GM19324 (cell line): ENCODE measurements around the gene UNC45B.
"Not testable (repeated sequence)": the region's sequence is repeated elsewhere in the genome, so short reads cannot be mapped to it uniquely, and the experiment has no call there.

Source experiments
- ATAC-seq: cut with Tn5 transposase; IDR thresholded peaks from one replicate; pipeline ENCODE4 v1.9.1; 2021; ENCODE audit warnings: mild to moderate bottlenecking, moderate library complexity; ENCODE audit not compliant: unreplicated experiment, low FRiP score

The UNC45B gene

DNA sequence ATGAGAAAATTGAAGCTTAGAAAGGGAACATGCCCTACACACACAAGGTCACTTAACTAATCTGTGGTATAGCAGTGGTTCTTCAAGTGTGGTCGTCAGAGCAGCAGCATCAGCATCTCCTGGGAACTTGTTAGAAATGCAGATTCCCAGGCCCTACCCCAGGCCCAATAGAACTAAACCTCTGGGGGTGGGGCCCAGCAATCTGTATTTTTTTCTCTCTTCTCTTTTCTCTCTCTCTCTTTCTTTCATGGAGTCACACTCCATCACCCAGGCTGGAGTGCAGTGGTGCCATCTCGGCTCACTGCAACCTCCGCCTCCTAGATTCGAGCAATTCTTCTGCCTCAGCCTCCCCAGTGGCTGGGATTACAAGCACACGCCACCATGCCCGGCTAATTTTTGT lies 9.4 kb upstream of the UNC45B start:
- ATAC-seq, result no peak

DNA sequence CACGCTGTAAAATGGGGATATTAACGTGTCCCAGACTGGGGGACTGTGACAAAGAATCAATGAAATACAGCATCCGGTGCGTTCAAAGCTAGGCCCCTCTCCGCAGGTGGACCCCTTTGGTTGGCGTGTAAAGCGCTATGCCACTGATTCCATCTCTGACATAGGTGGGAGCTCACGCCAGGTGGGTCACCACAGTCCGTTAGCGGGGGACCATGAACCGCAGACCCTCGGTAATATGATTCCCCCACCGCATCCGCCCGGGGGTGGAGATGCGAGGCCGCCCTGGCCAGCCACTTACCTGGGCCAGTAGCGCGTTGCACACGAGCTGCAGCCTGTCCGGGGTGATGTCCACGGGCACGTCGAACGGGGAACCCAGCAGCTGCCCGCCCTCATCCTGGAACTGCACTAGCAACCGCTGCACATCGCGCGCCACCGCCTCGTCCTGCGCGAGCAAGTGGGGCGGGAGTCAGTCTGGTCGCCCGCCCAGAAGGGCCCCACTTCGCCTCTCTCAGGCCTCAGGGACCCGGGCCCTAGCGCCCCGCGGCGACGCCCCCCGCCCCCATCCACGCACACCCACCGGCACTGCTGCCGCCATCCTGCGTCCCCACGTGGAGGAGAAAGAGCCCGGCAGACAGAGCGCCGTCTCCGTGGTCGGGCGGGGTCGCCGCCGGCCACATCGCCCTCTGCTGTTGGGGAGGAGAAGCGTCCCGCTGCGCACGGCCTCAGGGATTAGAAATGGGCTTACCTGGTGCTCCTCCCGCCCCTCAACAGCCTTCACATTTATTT lies 5.7 kb upstream of the UNC45B start, which contains the start of gene NLE1:
NLE1 (minus strand) TSS at position 623 of the 786 bp plus-strand sequence; CDS start at position 595, 28 bp downstream.
- peak; percentile 76 for ATAC-seq

DNA sequence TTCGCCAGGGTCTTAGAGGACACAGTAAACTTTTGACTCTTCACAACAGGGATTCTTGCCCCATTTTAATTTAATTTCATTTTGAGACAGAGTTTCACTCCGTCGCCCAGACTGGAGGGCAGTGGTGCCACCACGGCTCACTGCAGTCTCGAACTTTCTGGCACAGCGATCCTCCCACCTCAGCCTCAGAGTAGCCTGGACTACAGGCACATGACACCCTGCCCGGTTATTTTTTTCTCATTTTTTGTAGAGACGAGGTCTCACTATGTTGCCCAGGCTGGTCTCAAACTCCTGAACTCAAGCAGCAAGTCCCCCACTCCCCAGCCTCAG lies 5.2 kb upstream of the UNC45B start:
- ATAC-seq, result no peak

DNA sequence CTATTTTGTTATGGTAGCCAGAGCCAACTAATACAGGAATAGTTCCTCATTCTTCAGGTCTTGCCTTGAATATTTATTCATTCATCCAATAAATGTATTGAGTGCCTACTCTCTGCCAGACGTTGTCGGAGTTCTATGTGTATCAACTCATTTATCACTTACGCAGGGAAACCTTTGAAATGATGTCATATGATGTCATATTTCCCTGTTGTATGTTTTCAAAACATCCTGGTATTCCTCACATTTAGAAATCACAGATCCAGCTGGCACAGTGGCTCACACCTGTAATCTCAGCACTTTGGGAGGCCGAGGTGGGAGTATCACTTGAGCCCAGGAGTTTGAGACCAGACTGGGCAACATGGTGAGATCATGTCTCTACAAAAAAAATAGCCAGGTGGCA lies 2.8 kb upstream of the UNC45B start:
- no peak for ATAC-seq

DNA sequence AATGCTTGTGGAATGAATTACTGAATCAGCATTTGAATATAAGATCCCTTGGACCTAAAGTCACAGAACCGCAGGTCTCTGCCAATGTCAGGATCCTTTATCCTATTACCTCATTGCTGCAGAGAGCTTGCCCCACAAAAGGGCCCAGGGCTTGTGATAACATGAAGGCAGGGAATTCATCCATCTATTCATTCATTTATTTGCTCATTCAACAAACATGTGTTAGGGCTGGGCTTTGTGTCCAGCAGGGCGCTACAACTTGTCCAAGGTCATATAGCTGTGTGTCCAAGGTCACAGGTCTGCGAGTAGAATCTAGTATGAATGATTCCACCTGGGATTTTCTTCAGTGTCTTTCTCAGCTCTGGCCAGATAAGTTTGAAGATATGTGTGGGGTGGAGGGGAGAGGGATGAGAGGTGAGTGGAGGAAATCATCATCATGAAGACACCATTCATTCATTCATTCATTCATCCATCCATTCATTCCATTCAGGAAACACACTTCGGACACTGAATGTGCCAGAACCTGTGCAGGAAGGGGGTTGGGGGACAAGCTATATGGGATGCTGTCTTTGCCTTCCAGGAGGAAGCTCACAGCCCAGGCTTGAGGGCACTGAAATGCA lies 1.3 kb upstream of the UNC45B start:
- no peak for ATAC-seq

DNA sequence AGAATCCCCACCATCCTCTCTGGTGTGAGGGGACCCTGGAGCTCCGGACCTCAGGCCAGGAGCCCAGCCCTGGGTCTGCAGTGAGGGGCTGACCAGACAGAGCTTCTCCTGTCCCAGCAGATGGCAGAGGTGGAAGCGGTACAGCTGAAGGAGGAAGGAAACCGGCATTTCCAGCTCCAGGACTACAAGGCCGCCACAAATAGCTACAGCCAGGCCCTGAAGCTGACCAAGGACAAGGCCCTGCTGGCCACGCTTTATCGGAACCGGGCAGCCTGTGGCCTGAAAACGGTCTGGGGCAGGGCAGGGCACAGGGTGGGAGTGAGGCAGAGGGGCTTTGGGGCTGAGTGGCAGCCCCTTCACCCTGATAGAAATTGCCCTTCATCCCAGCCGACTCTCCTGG lies 527 bp downstream of the UNC45B start:
- no peak for ATAC-seq

DNA sequence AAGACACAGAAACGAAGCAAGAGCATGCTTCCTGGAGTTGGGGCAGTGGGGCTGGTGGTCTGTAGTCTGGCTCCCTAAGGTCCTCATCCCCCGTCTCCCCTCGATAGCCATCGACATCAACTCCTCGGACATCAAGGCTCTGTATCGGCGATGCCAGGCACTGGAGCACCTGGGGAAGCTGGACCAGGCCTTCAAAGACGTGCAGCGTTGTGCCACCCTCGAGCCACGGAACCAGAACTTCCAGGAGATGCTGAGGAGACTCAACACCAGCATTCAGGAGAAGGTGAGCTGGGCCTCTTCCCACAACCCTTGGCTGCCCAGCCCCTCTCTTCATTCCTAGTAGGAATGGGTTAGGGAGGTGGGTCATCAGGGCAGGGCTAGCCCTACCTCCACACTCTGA lies 2.3 kb downstream of the UNC45B start:
- ATAC-seq, result no peak

DNA sequence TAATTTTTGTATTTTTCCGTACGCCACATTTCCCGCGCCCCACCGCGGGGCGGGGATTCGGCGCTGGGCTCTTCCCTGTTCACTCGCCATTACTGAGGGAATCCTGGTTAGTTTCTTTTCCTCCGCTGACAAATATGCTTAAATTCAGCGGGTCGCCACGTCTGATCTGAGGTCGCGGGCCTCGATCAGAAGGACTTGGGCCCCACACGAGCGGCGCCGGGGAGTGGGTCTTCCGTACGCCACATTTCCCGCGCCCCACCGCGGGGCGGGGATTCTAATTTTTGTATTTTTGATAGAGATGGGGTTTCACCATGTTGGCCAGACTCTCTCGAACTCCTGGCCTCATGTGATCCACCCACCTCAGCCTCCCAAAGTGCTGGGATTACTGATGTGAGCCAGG lies 3.5 kb downstream of the UNC45B start:
- ATAC-seq, result not testable (repeated sequence)

DNA sequence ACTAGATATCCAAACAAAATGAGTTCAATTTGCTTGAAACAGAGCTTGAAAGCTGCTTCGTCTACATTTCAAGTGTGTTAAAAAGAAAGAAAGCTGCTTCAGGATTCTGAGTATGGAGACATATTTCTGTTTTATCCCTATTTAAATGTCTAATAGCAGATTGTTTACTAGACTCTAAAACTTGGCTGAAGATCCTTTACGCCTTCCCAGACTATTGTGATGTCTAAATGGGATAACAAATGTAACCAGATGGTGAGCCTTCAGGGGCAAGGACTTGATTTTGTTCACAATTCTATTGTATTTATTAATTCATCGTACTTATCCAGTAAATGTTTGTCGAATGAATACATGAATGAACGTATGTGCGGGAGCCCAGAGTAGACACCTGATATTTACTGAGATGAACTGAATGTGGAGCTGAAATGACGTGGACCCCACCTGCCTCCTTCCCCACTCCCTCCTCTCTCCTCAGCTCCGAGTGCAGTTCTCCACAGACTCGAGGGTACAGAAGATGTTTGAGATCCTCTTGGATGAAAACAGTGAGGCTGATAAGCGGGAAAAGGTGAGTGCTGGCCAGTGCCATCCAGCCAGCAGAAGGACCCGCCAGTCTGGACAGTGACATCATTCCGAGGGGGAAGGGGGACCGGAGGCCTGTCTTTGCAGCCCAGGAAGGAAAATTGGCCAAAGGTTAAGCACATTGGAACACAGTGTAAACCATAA lies 5.0 kb downstream of the UNC45B start:
- no peak for ATAC-seq

DNA sequence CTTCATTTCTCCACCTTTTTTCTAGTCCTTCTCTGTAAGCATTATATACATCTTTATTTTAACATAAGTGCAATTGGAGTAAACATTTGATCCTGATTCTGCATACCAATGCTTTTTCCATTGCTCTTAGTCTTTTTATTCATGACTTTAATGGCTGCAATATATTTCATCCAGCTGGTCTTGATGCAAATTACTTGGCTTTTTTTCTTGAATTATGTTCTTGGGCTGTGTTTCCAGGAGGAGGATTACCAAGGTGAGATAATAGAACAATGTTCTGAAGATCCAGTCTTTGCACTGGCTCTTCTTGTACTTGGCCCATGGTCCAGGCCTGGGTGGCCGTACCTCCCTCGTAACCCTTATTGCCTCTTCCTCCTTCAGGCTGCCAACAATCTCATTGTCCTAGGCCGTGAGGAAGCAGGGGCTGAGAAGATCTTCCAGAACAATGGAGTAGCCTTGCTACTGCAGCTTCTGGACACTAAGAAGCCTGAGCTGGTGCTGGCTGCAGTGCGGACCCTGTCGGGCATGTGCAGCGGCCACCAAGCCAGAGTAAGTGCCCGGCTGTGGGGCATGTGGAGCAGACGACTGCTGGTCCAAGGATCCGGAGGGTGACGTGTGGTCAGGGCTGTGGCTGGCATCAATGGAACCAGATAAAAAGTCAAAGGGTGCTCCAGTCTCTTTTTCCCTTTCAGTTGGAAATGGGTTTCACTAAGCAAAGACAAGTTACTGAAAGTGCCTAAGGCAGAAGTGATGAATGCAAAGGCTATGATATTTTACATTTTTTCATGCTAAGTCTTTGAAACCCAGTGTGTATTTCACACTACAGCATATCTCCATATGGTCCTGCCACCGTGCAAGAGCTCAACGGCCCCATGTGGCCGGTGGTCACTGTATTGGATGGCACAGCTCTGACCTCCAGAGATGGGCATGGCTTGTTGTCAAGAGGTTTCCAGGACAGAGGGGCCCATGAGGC lies 6.9 kb downstream of the UNC45B start:
- no peak for ATAC-seq

DNA sequence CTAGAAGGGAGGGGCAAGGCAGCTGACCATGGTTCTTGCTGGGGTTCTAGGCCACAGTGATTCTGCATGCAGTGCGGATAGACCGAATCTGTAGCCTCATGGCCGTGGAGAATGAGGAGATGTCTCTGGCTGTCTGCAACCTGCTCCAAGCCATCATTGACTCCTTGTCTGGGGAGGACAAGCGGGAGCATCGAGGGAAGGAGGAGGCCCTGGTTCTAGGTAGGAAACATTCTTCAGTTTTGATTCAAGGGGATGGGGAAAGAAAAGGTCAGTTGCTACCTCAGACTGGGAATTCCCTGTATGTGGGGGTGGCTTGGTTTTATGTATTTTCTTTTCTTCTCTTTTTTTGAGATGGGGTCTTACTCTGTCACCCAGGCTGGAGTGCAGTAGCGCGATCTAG lies 7.6 kb downstream of the UNC45B start:
- ATAC-seq, result no peak

DNA sequence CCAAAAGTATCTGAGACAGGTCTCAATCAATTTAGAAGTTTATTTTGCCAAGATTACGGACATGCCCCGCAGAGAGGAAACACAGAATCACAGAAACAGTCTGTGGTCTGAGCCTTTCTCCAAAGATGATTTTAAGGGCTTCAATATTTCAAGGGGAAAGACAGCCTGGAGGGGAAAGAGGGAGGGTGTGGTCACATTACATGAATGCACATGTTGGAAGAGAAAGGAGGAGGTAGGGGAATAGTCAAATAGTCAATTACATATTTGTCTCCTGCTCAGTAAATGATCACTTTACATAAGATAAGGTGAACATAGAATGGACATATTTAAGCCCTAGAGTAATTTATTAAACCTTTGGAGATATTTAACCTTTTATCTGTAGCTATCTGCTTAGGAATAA lies 12.3 kb downstream of the UNC45B start:
- no peak for ATAC-seq

DNA sequence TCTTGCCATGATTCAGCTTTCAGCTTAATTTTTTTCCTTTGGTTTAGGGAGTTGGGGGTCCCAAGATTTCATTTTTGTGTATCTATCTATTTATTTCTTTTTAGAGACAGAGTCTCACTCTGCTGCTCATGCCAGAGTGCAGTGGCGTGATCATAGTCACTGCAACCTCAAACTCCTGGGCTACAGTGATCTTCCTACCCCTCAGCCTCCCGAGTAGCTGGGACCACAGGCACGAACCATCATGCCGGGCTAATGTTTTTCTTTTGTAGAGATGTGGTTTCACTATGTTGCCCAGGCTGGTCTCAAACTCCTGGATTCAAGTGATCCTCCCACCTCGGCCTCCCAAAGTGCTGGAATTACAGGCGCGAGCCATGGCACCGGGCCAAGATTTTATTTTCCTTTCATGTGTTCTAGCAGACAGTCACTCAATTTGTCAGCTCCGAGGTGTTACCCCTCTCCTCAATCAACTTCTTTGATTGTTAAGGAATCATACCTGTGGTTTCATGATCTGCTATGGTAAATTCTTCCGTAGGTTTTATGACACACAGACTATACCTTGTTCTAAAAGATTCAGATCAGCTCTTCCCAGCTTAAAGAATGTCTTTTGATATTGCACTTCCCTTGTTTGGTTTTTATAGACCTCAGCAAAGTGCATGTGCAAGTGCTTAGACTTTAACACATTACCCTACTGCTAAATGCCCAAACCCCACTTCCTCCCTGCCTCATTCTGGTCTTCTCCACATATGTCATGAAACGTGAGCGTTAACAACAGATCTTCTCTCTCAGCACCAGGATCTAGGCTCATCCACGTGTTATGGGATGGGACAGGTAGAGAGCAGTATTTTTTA lies 13.0 kb downstream of the UNC45B start:
- no peak for ATAC-seq

DNA sequence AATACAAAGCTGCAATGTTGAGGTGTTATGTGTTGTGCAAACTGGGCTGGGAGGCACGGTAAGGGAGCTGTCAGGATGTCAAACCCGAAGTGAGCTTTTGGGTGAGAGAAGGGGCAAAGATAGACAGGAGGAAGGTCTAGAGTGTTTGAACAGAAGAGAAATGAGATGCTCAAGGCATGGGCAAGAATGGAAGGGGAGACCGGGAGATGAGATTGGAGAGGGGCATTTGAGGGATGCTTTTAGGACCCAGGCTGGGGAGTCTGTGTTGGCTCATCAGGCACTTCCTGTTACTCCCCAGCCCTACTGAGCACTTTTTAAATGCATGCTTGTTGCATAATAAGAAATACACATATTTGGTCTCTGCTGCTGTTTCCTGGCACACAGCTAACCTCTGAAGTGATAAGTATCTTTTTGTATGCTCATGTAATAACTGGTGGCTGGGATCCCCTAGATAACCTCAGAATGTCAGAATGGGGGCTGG lies 13.7 kb downstream of the UNC45B start:
- ATAC-seq, result no peak

DNA sequence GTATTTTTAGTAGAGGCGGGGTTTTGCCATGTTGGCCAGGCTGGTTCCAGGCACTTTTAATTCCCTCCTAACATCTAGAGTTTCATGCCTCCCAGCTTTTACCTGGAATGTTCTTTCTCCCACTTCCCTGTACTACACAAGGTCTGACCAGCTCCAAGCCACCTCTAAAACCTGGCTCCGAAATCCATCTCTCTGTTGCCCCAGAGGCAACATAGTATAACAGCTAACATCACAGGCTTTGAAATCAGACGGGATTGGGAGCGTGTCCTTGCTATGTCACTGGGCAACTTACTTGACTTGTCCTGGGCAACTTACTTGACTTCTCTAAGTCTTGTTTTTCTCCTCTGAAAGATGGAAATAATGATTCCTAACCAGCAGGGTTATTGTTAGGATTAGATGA lies 15.1 kb downstream of the UNC45B start:
- ATAC-seq, result no peak

DNA sequence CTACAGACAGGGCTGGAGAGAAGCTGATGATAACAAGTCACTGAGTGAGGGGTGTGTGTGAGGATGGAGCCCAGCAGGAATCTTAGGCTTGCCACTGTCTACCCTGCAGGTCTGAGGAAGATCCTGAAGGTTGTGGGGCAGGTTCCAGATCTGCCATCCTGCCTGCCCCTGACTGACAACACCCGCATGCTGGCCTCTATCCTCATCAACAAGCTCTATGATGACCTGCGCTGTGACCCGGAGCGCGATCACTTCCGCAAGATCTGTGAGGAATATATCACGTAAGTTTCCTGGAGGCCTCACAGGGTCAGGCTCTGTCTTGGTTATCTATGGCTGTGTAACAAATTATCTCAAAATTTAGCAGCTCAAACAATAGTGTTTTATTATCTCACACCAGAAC lies 16.3 kb downstream of the UNC45B start:
- ATAC-seq, result no peak

DNA sequence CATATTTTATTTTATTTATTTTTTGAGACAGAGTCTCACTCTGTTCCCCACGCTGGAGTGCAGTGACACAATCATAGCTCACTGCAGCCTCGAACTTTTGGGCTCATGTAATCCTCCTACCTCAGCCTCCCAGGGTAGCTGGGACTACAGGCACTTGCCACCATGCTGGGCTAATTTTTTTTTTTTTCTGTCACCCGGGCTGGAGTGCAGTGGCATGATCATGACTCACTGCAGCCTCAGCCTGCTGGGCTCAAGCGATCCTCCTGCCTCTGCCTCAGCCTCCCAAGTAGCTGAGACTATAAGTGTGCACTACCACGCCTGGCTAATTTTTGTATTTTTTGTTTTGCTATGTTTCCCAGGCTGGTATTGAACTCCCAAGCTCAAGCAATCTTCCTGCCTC lies 17.1 kb downstream of the UNC45B start:
- ATAC-seq, result no peak

DNA sequence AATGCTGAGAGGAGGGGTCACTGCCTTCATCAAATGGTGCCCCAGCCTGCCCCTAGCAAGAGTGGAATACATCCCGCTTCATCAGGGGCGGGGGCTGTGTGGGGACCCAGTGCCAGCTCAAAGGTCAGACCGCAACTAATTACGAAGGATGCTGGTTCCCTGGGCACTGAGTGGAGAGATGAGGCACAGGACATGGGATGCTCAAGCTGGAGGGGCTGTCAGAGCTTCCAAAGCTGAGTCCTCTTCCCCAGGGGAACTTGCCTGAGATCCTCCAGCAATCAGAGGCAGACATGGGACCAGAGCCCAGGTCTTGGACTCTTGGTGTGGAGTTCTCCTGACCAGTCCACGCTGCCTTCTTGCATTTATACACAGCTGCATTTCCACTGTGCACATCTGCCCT lies 18.9 kb downstream of the UNC45B start:
- no peak for ATAC-seq

DNA sequence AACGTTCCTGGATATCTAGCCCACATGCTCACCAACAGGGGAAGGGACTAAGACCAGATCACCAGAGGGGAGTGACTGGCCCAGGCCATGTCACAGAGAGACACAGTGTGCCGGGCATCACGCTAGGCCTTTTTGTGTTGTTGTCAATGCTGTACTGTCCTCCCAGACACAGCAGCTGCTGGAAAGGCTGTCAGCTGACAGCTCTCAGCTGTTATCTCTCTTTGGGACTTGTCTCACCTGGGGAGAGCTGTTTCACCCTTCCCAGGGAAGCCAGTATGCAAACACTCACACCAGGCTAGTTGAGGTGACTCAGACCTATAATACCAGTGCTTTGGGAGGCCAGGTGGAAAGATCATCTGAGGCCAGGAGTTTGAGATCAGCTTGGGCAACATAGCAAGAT lies 19.4 kb downstream of the UNC45B start:
- ATAC-seq, result no peak

DNA sequence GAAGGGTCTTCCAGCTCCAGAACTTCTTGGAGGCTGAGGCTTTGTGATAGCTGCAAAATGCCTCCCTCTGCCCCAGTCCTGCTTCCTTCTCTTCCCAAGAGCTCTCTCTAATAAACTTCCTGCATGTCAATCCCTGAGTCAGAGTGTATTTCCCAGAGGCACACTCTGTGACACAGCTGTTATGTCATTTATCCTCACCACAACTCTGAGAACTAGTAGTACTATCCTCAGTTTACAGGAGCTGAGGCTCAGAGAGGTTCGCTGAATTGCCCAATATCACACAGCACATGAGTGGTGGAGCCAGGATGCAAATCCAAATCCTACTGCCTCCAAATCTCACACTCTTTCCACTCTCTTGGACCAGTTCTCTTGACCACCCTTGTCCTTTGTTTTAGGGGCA lies 20.0 kb downstream of the UNC45B start:
- ATAC-seq, result no peak
